NCI-H524 (cell line): ENCODE results near the gene MRPL24.
"Not testable (repeated sequence)": the region's sequence is repeated elsewhere in the genome, so short reads cannot be mapped to it uniquely, and the experiment has no call there.

Experiments used
- DNase-seq, 2 experiments: peaks; one replicate each; lab custom pipeline; 2025; lab: John Stamatoyannopoulos, UW

The MRPL24 gene

DNA sequence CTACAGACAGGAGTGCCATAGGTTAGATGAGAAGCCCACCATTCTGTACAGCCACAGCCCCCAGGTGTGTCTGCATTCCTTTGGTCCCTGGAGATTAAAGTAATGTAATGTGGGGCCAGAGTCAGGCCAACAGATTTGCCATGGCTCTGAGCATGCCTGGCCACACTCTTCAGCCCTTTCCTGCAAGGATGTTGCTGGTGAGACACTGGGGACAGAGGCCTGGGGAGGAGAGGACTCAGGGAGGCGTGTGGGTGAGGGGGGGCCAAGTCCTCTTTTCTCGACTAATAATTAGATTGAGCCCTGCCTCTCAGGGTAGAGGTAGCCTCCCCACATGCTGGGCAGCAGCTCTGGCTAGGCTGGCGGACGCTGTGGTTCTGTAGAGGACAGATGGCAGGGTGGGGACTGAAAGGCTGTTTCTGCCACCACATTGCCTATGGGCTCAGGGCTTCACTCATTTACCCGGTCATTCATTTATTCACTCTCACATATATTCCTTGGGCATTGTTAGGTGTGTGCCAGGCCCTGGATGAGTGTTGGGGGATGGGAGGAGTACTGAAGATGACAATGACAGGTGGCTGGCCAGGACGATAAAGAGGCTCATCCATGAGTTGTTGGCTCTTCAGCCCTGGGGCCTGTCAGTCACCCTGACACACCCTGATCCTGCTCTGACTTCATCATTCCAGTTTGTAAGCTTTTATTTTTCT, 19.4 kb upstream of the MRPL24 start:
- peak; percentile 90 to 92 for DNase-seq

DNA sequence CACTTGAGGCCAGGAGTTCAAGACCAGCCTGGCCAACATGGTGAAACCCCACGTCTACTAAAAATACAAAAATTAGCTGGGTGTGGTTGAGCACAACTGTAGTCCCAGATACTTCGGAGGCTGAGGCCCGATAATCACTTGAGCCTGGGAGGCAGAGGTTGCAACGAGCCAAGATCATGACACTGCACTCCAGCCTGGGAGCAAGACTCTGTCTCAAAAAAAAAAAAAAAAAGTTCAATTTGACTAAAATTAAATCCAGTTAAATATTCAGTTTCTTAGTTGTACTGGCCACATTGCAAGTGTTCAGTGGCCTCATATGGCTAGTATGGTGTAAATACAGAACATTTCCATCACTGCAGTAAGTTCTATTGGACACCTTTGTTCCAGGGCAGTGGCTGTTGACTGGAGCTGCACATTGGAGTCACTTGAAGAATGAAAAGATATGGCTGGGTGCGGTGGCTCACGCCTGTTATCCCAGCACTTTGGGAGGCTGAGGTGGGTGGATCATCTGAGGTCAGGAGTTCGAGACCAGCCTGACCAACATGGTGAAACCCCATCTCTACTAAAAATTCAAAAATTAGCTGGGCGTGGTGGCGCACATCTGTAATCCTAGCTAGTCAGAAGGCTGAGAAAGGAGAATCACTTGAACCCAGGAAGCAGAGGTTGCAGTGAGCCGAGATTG, 16.8 kb upstream of the MRPL24 start:
- not testable (repeated sequence) for DNase-seq

DNA sequence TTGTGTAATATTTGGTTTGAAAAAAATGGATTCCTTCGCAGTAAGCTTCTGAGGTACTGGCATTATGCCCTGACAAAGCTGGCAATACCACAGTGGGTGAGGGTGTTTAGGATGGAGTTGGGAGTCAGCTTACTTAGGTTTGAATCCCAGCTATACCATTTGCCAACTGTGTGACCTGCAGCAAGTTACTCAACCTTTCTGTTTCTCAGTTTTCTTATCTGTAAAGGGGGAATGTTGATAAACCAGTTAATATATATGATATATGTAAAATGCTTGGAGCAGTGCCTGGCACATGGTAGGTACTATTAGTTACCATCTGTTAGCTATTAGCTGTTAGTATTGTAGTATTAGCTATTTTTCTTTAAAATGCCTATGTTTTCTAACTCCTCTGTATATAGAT, 15.5 kb upstream of the MRPL24 start:
- no peak for DNase-seq

DNA sequence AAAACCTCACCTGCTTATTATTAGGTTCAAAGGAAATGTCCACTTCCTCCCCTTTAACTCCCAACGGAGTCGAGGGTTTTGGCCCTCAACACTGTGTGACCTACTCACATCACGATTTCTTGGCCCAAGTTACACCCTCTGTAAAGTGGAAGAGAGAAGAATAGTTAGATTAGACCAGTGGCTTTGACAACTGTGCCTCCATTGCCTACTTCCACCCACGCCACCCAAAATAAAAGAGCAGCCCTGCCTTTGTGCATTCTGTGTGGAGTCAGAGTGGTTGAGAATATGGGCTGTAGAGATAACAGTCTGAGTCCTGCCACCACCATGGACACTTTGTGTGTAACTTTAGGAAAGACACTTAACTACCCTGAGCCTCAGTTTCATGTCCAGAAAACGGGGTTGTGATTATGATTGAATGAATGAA, 14.7 kb upstream of the MRPL24 start:
- no peak for DNase-seq

- peak; percentile 86 to 95 for DNase-seq
These were observed 13.3 kb upstream of the MRPL24 start for GRCh38 chr1:156754219-156754618.

GRCh38 chr1:156752843-156753482, 12.1 kb upstream of the MRPL24 start:
- no peak for DNase-seq

GRCh38 chr1:156751757-156752481, 11.0 kb upstream of the MRPL24 start:
- peak; percentile 88 to 95 for DNase-seq

DNA sequence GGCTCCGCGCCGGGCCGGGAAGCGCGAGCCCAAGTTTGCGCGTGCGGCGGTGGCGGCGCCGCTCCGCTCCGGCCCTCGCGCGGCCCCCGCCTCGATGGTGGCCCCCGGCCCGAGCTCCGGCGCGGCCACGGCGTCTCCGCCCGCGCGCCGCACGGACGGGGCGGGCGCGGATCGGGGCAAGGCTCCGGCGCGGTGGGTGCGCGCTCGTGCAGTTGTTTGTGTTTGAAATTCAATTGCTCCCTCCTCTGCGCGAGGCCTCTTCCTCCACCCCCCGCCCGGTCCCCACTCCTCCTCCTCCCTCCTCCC, 10.5 kb upstream of the MRPL24 start, which contains the start of gene HDGF:
HDGF (minus strand) TSS at position 225 of the 306 bp plus-strand sequence. CDS start 246 bp downstream, outside the sequence.
- no peak for DNase-seq

DNA sequence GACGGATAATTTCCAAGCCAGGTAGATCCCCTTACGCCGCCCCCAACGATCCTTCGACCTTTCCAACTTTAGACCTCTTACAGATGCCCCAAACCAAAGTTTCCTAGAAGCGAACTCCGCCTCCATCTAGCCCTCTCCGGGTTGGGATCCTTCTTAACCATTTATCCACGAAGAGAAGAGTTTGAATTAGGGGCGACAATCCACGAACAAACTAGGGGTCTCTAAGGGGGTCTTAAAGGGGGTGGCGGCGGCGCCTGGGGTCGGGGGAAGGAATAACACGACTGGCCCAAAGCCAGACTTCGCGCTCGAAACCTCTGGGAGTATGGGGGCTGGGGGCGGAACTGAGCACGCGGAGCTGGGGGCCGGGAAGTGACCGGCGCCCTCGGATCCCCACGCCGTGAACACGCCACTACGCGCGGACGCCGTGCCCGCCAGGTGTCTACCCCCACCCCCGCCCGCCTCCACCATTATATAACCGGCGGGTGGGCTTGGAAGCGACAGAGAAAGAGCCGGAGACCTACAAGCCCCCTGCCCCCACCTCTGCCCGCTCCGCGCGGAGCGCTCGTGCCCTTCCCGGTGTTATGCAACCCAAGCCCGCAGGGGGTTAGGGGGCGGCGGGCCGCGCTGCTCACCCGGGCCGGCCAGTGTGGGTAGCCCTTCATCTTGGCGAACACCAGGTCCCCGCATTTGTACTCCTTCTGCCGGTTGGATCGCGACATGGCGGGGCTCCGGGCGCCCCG, 10.0 kb upstream of the MRPL24 start:
- DNase-seq, result peak in 1 of 2 experiments; percentile 20

- DNase-seq, result peak in 1 of 2 experiments; percentile 14
These were observed 9.3 kb upstream of the MRPL24 start for GRCh38 chr1:156750191-156750672.

DNA sequence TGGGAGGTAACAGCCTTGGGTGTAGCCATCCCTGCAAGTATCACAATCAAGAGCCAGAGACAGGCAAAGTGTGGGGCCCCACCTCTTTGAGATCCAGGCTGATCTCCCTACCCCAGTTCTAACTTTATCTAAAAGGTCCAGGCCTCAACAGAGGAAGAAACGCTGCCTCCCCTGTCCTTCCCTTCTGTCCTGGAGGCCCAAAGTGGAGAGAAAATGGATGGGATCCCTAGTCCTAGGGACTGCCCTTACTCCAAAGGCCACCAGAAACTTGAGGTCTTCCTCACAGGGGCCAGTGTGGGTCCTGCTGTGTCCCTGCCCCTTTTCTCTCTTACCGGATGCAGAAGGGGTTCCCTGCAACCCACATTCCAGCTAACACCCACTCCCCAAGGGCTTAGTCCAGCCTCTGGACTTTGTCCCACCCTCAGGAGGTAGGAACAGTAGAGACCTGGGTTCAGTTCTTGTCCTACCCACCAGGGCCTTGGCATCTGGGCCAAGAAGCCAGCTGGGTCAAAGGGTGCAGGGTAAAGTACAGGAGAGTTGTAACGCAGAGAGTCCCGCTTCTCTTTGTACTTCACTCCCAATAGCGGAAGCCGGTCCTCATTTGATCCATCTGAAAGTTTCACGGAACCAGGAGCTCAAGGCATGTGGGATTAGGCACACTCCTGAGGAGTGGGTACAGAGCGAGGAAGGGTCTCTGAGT, 8.7 kb upstream of the MRPL24 start:
- DNase-seq, result no peak

DNA sequence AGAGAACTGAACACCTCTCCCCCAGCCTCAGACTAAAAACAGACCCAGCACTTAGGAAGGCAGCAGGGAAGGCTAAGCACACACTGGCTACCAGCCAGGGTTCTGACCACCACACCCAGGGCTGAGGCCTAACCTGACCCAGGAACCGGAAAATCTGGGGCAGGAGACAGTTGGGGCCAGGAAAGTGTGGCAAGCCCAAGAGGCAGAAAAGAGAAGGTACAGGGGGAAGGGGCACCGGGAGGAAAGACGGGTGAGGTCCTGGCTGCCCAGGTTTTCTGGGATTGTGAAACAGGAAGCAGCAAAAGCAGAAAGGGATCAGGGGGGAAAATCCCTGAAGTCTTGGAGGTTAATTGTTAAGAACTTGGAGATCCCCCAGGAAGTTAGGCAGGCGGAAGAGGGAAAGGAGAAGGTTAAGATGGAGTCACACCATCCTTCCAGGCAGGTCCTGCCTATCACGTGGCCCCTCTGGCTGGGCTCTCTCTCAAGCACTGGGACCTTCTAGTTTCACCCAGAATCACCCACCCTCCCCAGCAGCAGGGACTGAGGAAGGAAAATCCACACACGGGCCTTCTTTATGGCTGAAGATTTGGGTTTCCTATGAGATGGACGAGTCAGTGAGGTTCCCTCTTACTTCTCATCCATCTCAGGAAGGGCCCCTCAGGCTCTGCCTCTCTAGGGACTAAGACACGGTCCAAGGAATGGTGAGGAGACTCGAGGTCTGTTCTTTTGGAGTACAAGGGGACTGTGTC, 8.0 kb upstream of the MRPL24 start:
- DNase-seq, result no peak

DNA sequence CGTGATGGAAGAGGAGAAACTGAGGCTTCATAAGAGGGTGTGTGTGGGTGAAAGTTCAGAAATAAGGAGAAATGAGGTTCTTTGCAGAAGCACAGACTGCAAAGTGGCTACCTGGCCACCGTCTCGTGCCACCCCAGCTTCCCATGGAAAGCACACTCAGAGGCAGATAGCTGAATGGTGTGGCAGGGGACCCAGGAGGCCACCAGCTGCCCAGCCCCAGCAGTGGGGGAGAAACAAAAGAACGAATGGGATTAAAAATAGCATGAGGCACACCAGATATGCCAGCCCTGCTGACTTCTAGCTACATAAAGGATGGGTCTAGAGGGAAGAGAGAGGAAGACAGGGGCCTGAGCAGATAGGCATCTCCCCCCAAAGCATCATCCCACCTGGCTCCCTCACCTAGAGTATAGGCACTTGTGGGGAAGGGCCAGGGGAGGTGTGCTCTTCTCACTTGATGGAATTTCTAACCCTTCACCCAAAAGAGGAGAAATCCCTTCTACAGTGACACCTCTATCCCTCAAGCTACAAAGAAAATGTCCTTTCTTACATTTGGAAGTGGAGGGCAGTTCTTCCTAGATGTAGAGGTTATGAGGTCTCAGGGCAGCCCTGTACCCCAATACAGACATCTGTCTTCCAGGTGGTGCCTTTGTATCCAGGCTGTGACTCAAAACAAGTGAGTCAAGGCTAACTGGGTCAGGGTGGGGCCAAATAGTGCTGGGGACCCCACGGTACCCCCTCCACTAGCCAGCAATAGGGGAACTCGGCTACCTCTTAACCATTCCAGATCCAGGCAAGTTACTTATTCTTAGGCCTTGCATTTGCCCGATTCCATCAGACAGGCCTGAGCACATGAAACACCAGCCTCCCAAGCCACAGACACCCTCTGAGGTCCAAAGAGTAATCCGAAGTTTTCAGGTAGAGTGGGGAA, 7.1 kb upstream of the MRPL24 start:
- DNase-seq, result peak in 1 of 2 experiments; percentile 27

DNA sequence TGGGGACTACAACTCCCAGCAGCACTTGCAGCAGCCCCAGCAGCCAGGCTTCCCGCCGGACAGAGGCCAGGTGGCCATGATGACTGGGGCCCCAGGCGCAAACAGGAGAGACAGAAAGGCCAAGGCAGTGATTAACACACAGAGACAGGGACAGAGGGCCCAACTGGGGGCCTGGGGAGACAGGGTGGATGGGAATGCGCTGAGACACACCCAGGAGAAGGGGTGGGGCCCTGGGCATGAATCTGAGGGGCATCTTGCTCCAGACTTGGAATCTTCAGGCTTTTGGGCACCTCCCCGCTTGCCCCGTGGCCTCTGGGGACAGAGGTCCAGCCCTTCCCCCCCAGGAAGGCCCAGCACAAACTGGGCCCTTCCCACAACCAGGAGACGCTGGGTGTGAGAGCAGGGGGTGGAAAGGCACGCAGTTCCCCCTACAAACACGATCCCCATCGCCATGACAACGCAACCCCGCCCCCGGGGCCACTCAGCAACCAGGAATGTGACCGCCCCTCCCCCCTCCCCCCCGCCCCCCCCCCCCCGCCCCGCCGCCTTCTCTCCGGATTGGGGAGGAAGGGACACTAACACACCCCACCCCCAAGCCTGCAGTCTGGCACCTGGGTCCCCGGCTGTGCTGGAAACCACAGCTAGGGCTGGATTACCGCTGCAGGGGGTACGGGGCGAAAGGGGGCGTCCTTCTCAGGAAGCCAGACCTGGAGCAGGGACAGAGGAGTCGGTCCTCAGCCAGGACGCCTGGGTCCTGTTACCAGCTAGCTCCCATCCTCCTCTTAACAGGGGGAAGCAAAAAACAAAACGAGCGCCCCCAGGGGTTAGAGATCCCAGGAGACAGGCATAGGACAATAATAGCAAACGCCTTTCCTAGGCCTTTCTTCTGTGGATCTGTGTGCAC, 6.1 kb upstream of the MRPL24 start:
- DNase-seq, result peak; percentile 19 to 75

DNA sequence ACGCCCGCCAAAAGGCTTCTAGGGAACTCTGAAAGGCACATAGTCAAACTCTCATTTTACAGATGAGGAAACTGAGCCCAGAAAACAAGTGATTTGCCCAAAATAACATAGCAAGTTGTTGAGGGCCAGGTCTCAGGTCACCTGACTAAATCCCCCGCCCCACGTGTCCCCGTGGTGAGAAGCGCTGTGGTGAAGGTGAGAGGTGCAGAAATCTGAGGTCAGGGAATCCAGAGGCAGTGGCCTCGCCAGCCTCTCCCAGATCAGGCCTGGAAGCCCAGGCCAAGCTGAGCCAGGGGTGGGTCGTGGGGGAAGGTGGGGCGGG, 5.5 kb upstream of the MRPL24 start:
- DNase-seq, result no peak

DNA sequence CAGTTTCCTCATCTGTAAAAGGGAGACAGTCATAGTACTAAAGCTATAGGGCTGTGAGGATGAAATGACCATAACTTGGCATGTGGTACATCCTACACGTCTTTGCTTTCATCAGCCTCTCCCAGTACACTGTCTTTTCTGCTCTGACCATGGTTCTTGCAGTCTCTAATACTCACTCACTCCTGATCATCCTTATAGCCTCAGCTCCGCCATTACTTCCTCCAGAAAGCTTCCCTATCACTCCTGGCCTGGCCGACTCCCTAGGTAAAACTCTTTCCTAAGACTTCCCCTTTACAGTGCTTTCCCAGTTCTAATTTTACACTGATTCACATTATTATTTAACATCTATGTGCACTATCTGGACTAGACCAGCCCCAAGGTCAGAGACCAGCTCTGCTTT, 5.0 kb upstream of the MRPL24 start:
- no peak for DNase-seq

- DNase-seq, result no peak
These were observed 4.0 kb upstream of the MRPL24 start for GRCh38 chr1:156744786-156745419.

GRCh38 chr1:156744344-156744743, 3.5 kb upstream of the MRPL24 start:
- DNase-seq, result no peak
